Measurements from ENCODE around the gene MRPS24. TPM values are rescaled to one million over a fixed set of nuclear protein-coding genes. Genes with fewer than 3 reads are reported as not detected.
"Not testable (repeated sequence)": the region's sequence is repeated elsewhere in the genome, so short reads cannot be mapped to it uniquely, and the experiment has no call there.

Gene MRPS24
- total RNA-seq, 1 experiment from 2014 or later, result 156 TPM

DNA sequence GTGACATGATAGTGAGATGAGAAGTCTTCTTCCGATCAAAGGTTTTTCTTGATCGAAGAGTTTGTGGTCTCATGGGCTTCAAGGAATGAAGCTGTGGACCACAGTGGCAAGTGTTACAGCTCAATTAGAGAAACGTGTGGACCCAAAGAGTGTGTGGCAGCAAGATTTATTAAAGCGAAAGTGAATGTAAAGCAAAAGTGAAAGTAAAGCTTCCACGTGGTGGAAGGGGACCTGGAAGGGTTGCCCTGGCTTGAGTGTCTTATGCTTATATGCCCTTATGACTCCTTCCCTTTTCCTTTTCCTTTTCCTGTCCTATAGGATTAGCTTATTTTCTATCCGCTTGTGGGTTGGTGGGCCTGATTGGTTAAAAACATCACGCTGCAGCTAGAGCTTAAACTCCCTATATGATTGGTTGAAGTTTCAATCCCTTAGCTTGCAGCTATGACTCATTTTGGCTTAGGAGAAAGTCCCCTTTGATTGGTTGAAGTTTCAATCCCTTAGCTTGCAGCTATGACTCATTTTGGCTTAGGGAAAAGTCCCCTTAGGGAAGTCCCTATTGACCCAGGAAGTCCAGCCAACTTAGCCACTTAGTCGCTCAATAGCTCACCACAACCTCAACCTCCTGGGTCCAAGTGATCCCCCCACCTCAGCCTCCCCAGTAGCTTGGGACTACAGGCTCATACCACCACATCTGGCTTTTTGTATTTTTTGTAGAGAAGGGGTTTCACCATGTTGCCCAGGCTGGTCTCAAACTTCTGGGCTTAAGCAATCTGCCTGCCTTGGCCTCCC is 34.7 kb downstream of the MRPS24 start:
- POLR2A ChIA-PET, result interaction anchor here (1.4 kb wide), 1 partner anchor 252 kb away, joined by 5 read pairs; the partner anchor contains the start of gene STK17A
- no peaks in the 10 kb centered on the region for H4K20me1 ChIP-seq (ENCODE audit: insufficient read depth)
- no peak overlapping the region for H3K4me3 ChIP-seq (replicated peaks in 1 of 2; ENCODE audit: low read depth in 1 of 2, low read length in 2 of 2)
- no peak for DNase-seq (ENCODE audit: low read depth, low spot score)
- intact Hi-C loops (cut with micrococcal nuclease), result loop anchor here (5.0 to 10.0 kb wide), 3 partner anchors 177 to 570 kb away; no protein-coding TSS in a partner anchor
- TF ChIP-seq, protein P1, sequence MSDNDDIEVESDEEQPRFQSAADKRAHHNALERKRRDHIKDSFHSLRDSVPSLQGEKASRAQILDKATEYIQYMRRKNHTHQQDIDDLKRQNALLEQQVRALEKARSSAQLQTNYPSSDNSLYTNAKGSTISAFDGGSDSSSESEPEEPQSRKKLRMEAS (IDR thresholded peaks at IDR 0.05), result no peak
- TF ChIP-seq FOSL1 (IDR thresholded peaks at IDR 0.05; ENCODE audit: low read depth), result peak; percentile 43; the same call in 1 of the 2 replicates
- no peaks in the 10 kb centered on the region for H3K9me2 ChIP-seq (ENCODE audit: insufficient read depth)
- H3K9me3 ChIP-seq (ENCODE audit: control insufficient read depth in 1 of 2, insufficient read depth in 1 of 2, low read depth in 1 of 2, low read length in 2 of 2), result no peaks in the 10 kb centered on the region
- ATAC-seq, result no peak
- peak overlapping the region; percentile 60 for H2AFZ ChIP-seq (ENCODE audit: low read depth, low read length, poor library complexity, severe bottlenecking)
- H3K27me3 ChIP-seq (ENCODE audit: insufficient read depth, low read length), result no peaks in the 10 kb centered on the region
- peak overlapping the region; percentile 41 for H3K4me2 ChIP-seq (ENCODE audit: low read length)
- no peaks in the 10 kb centered on the region for H3K36me3 ChIP-seq (ENCODE audit: control insufficient read depth in 1 of 2, insufficient read depth in 2 of 2, low read length in 2 of 2)
- no TSS peak for BruUV-seq (replicated peaks)
- RAD21 ChIA-PET (ENCODE audit: low non-redundant PET in 1 of 2, low total read pairs in 2 of 2, uncharacterized antibody in 2 of 2, unreplicated experiment in 2 of 2), result no interaction called here
- H3K27ac ChIP-seq (ENCODE audit: low read depth, low read length), result no peak overlapping the region
- no peaks in the 10 kb centered on the region for H3K79me2 ChIP-seq (ENCODE audit: insufficient read depth, low read length)
- peaks cover 0 to 24% of the 10 kb centered on the region in 2 experiments; a peak in 2 of 4 replicates for H3K4me1 ChIP-seq (ENCODE audit: control insufficient read depth in 1 of 2, insufficient read depth in 2 of 2, low read length in 2 of 2)
- CTCF ChIA-PET, result interaction anchor here (1.0 kb wide), 1 partner anchor 252 kb away, joined by 5 read pairs; the partner anchor contains the start of gene STK17A
- no peak overlapping the region for H3K9ac ChIP-seq (ENCODE audit: low read length)

DNA sequence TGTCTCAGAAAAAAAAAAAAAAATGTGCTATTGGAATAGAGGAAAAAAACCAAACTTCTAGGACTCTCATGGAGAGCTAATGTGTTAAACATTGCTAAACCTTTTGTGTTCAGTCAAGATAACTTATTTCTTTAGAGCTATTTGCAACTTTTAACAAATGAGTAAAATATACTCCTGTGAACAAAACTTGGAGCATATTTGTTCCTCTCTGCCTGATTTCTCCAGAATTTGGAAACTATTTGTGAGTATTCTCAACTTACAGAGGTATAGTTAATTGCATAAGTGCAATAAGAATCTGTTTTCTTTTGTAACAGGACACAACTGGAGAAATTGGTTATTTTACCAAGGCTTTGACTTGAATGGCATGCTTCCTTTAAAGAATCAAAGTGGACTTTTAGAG is 38.4 kb downstream of the MRPS24 start:
- H3K27ac ChIP-seq (ENCODE audit: low read depth, low read length); POLR2A ChIA-PET; H3K9me3 ChIP-seq (ENCODE audit: control insufficient read depth in 1 of 2, insufficient read depth in 1 of 2, low read depth in 1 of 2, low read length in 2 of 2); H3K4me3 ChIP-seq (replicated peaks in 1 of 2; ENCODE audit: low read depth in 1 of 2, low read length in 2 of 2); CTCF ChIA-PET; H3K79me2 ChIP-seq (ENCODE audit: insufficient read depth, low read length); H3K36me3 ChIP-seq (ENCODE audit: control insufficient read depth in 1 of 2, insufficient read depth in 2 of 2, low read length in 2 of 2); H3K27me3 ChIP-seq (ENCODE audit: insufficient read depth, low read length); H3K4me2 ChIP-seq (ENCODE audit: low read length); BruUV-seq (replicated peaks); H4K20me1 ChIP-seq (ENCODE audit: insufficient read depth); RAD21 ChIA-PET (ENCODE audit: low non-redundant PET in 1 of 2, low total read pairs in 2 of 2, uncharacterized antibody in 2 of 2, unreplicated experiment in 2 of 2); ATAC-seq; DNase-seq (ENCODE audit: low read depth, low spot score); H3K9me2 ChIP-seq (ENCODE audit: insufficient read depth); H2AFZ ChIP-seq (ENCODE audit: low read depth, low read length, poor library complexity, severe bottlenecking); H3K9ac ChIP-seq (ENCODE audit: low read length): not testable (repeated sequence)
- intact Hi-C loops (cut with micrococcal nuclease), result loop anchor here (10.0 kb wide), 1 partner anchor 566 kb away; no protein-coding TSS in a partner anchor
- H3K4me1 ChIP-seq (ENCODE audit: control insufficient read depth in 1 of 2, insufficient read depth in 2 of 2, low read length in 2 of 2), result peaks cover 0 to 10% of the 10 kb centered on the region in 2 experiments; a peak in 2 of 4 replicates
